ENCODE measurements around the gene POLN.
A peak's percentile ranks its signal among the peaks of the same experiment; 100 is the strongest.
"Not testable (repeated sequence)": the region's sequence is repeated elsewhere in the genome, so short reads cannot be mapped to it uniquely, and the experiment has no call there.

The POLN gene

DNA sequence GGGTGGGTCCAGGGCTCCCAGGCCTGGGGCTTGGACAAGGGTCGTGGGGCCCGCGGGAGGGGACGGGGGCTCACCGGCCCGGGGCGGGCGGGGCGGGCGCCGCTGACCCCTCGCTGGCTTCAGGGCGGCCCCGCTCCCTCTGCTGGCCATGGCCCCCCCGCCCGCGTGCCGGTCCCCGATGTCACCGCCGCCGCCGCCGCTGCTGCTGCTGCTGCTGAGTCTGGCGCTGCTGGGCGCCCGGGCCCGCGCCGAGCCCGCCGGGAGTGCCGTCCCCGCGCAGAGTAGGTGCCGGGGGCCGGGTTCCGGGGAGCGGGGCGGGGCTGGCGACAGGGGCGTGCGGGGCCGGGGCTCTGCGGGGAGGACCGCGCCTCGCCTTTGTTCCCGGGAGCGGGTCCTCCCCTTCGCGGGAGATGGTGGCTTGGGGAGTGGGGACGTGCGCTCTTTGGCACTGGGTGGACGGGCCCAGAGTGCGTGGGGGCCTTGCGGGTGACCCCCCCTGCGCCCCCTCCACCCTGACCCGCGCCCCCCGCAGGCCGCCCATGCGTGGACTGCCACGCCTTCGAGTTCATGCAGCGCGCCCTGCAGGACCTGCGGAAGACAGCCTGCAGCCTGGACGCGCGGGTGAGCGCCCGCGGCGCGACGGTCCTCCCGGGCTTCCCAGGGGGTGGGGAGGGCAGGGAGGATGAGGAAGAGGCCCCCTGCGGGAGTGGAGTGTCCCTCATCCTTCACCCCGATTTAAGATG lies 199.5 kb downstream of the POLN start:
- DNase-seq (ENCODE audit: low read depth in 2 of 2) = no peak

DNA sequence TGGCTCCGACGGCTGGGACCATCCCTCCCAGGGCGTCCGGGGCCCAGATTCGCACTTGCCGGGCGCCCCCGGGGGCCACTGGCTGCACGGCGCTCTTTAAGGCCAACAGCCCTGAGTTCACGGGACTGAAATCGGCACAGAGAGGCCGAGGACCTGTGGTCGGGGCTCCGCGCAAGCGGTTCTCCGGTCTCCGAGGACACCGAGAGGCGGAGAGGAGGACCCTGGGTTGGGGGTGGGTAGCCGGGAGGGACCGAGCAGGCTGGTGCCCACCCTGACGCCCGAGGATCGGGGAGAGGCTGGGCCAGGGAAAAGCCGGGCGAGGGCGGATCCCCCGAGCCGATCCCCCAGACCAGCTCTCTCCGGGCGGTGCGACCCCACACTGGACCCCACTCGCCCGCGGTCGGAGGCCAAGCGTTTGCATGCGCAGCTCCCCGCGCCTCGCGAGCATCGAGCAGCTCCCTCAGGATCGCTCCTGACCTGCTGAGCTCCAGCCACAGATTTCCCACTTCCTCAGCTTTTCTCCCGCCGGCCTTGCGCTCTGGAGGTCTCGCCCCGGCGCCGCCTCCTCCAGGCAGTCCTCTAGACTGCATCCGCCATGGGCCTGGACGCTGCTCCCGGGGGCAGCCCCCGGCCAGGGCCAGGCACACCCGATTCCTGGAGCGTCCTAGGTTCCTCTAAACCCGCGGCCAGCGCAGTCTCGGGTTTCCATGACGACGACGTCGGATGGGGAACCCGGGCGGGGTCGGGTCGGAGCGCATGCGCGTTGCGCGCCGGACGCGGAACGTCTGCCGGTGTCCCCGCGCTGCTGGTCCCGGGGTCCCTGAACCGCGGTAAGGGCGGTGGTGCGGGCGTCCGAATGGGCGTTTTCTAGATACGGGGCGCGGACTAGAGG lies 200.4 kb downstream of the POLN start:
- peak; percentile 68 to 71 for DNase-seq (ENCODE audit: low read depth in 2 of 2)

DNA sequence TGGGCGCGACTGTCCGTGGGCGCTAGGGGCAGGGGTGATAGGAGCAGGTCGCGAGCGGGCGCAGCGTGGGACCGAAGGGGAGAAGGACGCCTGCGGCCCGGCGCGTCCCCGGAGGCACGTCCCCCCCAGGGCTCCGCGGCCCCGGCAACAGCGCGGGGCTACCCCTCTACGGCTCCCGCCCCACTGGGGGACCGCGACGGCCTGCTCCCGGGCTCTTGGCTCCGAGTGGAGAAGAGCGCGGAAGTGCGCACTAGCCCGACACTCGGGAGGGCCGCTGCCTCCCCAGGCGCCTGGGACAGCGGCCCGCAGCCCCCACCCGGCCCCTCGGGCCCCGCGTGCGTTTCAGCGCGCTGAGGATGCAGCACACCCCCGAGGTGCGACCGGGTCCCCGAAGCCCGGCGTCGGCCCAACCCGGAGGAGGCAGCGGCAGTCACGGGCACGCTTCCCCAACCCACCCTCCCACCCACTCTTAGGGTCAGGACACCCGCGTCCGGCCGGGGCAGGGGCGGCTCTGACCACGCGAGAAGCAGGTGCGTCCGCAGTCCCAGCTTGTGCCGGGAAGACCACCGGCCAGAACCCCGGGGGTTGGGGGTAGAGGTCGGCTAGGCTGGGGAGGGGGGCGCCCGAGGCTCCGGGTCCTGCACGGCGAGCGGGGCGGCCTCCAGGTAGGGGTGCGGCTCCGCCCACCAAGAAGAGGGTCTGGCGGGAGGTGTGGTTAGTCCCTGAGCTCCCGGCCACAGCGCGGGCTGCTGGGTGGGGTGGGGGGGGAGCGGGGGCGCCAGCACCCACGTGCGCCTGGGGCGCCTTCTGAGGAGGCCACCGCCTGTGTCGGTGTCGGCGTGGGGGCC lies 201.3 kb downstream of the POLN start:
- no peak for DNase-seq (ENCODE audit: low read depth in 2 of 2)

DNA sequence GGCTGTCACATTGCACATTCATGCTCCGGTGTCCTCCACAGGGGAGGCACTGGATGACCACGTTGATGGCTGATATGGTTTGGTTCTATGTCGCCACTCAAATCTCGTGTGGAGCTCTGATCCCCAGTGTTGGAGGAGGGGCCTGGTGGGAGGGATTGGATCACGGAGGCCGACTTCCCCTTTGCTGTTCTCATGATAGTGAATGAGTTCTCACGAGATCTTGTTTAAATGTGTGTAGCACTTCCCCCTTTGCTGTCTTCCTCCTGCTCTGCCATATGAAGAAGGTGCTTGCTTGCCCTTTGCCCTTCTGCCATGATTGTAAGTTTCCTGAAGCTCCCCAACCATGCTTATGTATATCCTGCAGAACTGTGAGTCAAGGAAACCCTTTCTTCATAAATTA lies 205.1 kb downstream of the POLN start:
- DNase-seq (ENCODE audit: low read depth in 2 of 2) = no peak

DNA sequence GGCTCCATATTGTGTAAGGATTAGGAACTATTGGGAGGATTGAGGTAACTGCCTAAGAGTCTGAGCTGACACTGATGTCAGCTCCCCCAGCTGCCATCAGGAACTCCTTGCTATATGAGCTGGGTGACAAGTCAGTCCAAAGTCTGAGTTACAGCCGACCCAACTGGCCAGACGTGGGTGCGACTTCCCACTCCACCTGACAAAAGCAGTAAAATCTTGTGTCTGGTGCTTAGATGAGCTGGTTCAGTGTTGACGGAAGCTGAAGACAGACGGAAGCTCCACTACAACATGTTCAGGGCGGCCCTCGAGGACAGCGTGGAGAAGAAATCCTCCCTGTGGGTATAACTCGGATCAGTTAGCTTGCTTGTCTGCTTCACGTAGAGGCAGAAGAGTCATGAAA lies 205.6 kb downstream of the POLN start:
- DNase-seq (ENCODE audit: low read depth in 2 of 2) = no peak

DNA sequence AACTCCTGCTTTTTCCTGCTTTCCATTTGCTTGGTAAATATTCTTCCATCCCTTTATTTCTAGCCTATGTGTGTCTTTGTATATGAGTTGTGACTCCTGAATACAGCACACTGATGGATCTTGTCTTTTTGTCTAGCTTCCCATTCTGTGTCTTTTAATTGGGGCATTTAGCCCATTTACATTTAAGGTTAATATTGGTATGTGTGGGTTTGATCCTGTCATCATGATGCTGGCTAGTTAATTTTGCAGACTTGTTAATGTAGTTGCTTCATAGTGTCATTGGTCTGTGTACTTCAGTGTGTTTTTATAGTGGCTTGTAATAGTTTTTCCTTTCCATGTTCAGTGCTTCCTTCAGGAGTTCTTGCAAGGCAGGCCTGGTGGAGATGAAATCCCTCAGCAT lies 210.8 kb downstream of the POLN start:
- DNase-seq (ENCODE audit: low read depth in 2 of 2) = not testable (repeated sequence)

DNA sequence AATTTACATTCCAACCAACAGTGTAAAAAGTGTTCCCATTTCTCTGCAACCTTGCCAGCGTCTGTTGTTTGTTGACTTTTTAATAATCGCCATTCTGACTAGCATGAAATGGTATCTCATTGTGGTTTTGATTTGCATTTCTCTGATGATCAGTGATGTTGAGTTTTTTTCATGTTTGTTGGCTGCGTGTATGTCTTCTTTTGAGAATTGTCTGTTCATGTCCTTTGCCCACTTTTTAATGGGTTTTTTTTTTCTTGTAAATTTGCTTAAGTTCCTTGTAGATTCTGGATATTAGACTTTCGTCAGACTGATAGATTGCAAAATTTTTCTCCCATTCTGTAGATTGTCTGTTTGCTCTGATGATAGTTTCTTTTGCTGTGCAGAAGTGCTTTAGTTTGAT lies 214.8 kb downstream of the POLN start:
- DNase-seq (ENCODE audit: low read depth in 2 of 2) = not testable (repeated sequence)

DNA sequence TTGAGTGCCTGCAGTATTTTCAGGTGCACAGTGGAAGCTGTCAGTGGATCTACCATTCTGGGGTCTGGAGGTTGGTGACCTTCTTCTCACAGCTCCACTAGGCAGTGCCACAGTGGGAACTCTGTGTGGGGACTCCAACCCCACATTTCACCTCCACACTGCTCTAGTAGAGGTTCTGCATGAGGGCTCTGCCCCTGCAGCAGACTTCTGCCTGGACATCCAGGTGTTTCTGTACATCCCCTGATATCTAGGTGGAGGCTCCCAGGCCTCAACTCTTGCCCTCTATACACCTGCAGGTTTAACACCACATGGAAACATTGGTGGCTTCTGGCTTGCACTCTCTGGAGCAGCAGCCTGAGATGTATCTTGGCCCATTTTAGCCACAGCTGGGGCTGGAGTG lies 216.1 kb downstream of the POLN start:
- no peak for DNase-seq (ENCODE audit: low read depth in 2 of 2)

DNA sequence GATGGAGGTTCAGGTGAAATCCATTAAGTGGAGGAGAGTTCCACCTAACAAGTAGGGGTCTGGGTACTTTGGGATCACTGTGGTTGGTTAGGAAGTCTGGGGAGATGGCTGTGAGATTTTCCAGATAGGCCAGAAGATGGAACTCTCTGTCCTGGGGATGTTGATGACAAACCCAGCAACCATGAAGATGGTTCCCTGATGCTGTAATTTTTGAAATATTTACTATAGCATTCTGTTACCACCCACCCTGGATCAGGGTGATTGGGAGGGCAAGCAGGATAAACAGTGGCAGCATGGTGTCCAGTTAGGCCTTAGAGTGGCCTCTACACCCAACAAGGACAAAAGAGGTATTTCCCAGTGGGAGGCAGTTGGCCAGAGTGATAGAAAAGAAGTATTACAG lies 217.2 kb downstream of the POLN start:
- DNase-seq (ENCODE audit: low read depth in 2 of 2) = no peak
